Mesothelial cell of epicardium (in vitro differentiated cells): ENCODE results near the gene GKN1. TPM values are rescaled to one million over a fixed set of nuclear protein-coding genes. Genes with fewer than 3 reads are reported as not detected.

Experiments used
- DNase-seq, 2 experiments: peaks; one replicate each; pipeline ENCODE4 v3.0.0; 2021; ENCODE audit warnings: low spot score in 2 of 2; ENCODE audit not compliant: unreplicated experiment in 2 of 2
- H3K27ac Mint-ChIP-seq: 2 replicates; pipeline ENCODE4 v1.8.0; 2021; ENCODE audit warnings: mixed read lengths
- H3K27me3 Mint-ChIP-seq: 2 replicates; pipeline ENCODE4 v1.8.0; 2021; ENCODE audit warnings: low read depth, mixed read lengths
- H3K36me3 Mint-ChIP-seq: 2 replicates; pipeline ENCODE4 v1.8.0; 2021; ENCODE audit warnings: mixed read lengths
- H3K4me1 Mint-ChIP-seq: 2 replicates; pipeline ENCODE4 v1.8.0; 2021; ENCODE audit warnings: mixed read lengths
- H3K4me3 Mint-ChIP-seq: 2 replicates; pipeline ENCODE4 v1.8.0; 2021; ENCODE audit warnings: mild to moderate bottlenecking, moderate library complexity, mixed read lengths
- H3K9me3 Mint-ChIP-seq: 2 replicates; pipeline ENCODE4 v1.8.0; 2021; ENCODE audit warnings: mixed read lengths
- total RNA-seq: library from RNA; stranded (reverse); gene quantifications from 3 replicates; pipeline ENCODE4 v1.2.1, GENCODE V29; 2021
- TF ChIP-seq, protein P1 (sequence below): fragments of 200-600 bp; sonication (generic); IDR thresholded peaks from one replicate; pipeline ENCODE4 v1.5.0; 2021; ENCODE audit warnings: antibody characterized with exemption; ENCODE audit not compliant: unreplicated experiment

GKN1 gene
- total RNA-seq, 1 donor from 2014 or later: not detected

DNA sequence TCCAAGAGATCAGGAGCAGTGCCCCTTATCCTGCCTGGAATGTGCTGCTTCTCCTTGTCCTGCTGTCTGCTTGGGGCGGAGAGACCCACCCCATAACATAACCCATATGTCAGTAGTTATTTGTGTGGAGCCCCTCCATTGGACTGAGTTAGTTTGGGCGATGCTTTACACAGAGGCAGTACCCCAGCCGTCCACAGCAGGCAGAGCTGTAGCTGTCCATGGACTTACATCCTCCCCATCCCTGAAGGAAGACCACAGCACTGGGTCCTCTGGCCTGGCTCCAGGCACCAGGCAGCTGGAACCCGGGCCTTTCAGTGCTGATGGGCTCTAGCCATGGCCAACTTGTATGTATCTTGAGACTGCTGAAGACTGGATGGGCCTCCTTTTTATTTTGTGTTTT is 42.0 kb upstream of the GKN1 start:
- no peaks in the 10 kb centered on the region for H3K9me3 Mint-ChIP-seq
- H3K4me3 Mint-ChIP-seq: no peak overlapping the region
- TF ChIP-seq, protein P1, sequence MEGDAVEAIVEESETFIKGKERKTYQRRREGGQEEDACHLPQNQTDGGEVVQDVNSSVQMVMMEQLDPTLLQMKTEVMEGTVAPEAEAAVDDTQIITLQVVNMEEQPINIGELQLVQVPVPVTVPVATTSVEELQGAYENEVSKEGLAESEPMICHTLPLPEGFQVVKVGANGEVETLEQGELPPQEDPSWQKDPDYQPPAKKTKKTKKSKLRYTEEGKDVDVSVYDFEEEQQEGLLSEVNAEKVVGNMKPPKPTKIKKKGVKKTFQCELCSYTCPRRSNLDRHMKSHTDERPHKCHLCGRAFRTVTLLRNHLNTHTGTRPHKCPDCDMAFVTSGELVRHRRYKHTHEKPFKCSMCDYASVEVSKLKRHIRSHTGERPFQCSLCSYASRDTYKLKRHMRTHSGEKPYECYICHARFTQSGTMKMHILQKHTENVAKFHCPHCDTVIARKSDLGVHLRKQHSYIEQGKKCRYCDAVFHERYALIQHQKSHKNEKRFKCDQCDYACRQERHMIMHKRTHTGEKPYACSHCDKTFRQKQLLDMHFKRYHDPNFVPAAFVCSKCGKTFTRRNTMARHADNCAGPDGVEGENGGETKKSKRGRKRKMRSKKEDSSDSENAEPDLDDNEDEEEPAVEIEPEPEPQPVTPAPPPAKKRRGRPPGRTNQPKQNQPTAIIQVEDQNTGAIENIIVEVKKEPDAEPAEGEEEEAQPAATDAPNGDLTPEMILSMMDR: no peak
- no peak overlapping the region for H3K27ac Mint-ChIP-seq
- no peaks in the 10 kb centered on the region for H3K36me3 Mint-ChIP-seq
- no peak for DNase-seq
- H3K4me1 Mint-ChIP-seq: peaks cover 5% of the 10 kb centered on the region
- peaks cover 23% of the 10 kb centered on the region for H3K27me3 Mint-ChIP-seq

DNA sequence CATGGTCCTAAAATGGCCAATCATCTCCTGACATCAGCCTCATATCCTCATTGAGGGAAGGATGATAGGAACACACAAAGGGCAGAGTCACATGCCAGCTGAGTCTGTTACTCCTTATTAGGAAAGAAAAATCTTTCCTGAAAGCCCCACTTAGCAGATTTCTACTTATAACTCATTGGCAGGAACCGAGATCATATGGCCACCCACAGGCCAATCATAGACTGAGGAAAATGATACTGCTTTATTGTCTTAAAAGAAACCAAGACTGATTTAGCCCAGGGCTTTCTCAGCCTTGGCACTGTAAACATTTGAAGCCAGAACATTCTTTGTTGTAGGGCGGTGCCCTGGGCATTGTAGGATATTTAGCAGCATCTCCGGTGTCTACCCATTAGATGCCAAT is 40.4 kb upstream of the GKN1 start:
- TF ChIP-seq, protein P1: no peak
- Mint-ChIP-seq H3K9me3 (peaks cover 3% of the 10 kb centered on the region), H3K4me1 (peaks cover 5% of the 10 kb centered on the region), H3K27ac (no peak overlapping the region), H3K27me3 (peaks cover 13% of the 10 kb centered on the region), H3K36me3 (no peaks in the 10 kb centered on the region), H3K4me3 (no peak overlapping the region)
- DNase-seq: no peak

DNA sequence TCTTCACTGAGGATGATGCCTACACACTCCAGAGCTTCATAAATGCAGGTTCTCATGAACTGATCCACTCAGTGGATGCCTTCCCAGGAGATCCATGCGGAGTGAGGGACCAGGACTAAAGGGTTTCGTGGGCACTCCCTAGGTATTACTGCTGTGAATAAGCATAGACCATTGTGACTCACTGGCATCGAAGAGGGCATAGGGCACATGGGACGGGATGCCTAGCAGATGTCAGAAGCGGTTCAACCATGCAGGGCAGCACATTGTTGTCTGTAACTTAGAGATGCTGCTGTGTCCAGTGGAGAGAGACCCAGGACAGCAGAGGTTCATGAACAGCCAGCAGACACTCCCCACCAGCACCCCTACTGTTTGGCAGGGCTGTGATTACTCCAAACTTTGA is 39.0 kb upstream of the GKN1 start:
- Mint-ChIP-seq H3K4me1 (peaks cover 5% of the 10 kb centered on the region), H3K9me3 (peaks cover 14% of the 10 kb centered on the region), H3K4me3 (no peak overlapping the region), H3K27ac (no peak overlapping the region), H3K36me3 (no peaks in the 10 kb centered on the region), H3K27me3 (peaks cover 10% of the 10 kb centered on the region)
- DNase-seq: no peak
- TF ChIP-seq, protein P1: no peak

DNA sequence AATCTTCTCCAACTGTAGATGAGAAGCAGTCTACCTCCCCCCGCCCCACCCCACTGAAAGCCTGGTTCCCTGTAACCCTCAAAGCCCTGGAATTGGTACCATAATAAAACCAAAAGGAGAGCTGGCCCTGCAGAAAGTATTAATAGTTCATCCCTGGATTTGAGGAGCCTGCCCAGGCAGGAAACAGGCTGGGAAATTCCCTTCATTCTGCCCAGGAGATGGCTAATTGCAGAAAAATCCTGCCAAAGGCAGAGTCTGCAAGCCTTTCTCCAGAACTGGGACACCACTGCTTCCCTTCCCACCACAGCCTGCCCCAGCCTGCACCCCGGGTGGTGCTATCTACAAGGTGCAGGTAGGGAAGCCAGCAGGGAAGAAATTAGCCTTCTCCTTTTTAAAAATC is 38.0 kb upstream of the GKN1 start:
- Mint-ChIP-seq H3K4me3 (no peak overlapping the region), H3K9me3 (peaks cover 23% of the 10 kb centered on the region), H3K27me3 (peaks cover 15% of the 10 kb centered on the region), H3K4me1 (peaks cover 5% of the 10 kb centered on the region), H3K27ac (no peak overlapping the region), H3K36me3 (no peaks in the 10 kb centered on the region)
- TF ChIP-seq, protein P1: no peak
- no peak for DNase-seq

DNA sequence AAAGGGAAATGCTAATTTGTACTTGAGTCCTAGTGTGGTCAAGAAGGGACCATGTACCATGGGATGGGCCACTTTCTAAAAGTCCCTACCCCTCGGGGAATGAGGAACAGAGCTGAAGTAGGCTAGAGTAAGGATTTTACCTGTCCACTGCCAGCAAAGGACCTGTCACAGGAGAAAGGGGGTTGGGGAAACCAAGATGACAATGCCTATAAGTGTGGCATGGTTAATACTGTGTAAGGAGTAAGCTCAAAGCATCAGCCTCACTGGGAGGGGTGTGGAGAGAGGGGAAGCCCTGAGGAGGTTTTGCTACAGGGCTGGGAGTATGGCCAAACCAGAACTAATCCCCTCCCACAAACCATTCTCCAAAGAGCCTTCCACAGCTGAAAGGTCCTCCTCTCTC is 37.5 kb upstream of the GKN1 start:
- Mint-ChIP-seq H3K27ac (no peak overlapping the region), H3K4me1 (peaks cover 3% of the 10 kb centered on the region), H3K36me3 (no peaks in the 10 kb centered on the region), H3K27me3 (peaks cover 15% of the 10 kb centered on the region), H3K9me3 (peaks cover 23% of the 10 kb centered on the region), H3K4me3 (no peak overlapping the region)
- DNase-seq: no peak
- TF ChIP-seq, protein P1: no peak

DNA sequence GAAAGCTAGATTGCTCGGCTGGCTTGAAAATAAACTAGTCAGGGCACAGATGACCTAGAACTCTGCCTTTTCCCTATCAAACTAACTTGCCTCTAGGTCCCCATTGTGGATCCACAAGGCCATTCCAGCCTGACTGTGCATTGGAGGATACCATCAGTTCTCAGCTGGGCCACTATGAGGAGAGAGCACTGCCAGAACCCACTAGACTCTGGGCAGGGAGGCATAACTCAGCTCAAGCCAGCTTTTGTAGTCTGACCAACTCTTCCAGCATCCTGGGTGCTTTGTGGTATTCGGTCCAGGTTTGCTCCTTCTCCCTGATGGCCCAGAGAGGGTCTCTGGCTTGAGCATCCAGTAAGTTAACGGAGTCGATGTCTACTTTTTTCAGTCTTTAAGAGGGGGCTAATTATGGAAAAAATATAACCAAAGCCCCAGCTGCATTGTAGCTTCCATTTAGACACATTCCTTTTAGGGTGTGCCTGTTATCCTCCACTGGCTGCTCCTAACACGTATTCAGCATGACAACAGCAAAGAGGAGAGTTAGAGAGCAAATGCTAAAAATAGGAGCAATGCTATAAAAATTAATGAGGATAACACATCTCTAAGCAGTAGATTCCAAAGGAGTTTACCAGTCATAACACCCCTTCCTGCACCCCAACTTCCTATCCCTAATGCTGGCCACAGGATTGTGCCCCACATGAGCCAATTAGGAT is 36.9 kb upstream of the GKN1 start:
- Mint-ChIP-seq H3K4me3 (no peak overlapping the region), H3K4me1 (no peaks in the 10 kb centered on the region), H3K9me3 (peaks cover 23% of the 10 kb centered on the region), H3K27ac (no peak overlapping the region), H3K27me3 (peaks cover 18% of the 10 kb centered on the region), H3K36me3 (no peaks in the 10 kb centered on the region)
- no peak for DNase-seq
- TF ChIP-seq, protein P1: no peak
